K562 (cell line): ENCODE results near the gene COL15A1. TPM values are rescaled to one million over a fixed set of nuclear protein-coding genes. Genes with fewer than 3 reads are reported as not detected.

Experiments
- CHD7 ChIP-seq: fragments of 200-600 bp; sonication (generic); IDR thresholded peaks from one replicate; pipeline ENCODE4 v1.6.1; 2012; ENCODE audit warnings: mild to moderate bottlenecking, low read depth, low read length, inconsistent platforms
- FOXK1 ChIP-seq: sonication (generic); formaldehyde crosslinking; IDR thresholded peaks from 2 replicates; pipeline ENCODE4 v1.8.0; 2022; ENCODE audit warnings: missing genetic modification reagents, mild to moderate bottlenecking, borderline replicate concordance
- KAT7 ChIP-seq: sonication (generic); formaldehyde crosslinking; IDR thresholded peaks from 2 replicates; pipeline ENCODE4 v1.8.0; 2022; ENCODE audit warnings: missing genetic modification reagents, mild to moderate bottlenecking, borderline replicate concordance
- PRPF4 ChIP-seq: fragments of 200-400 bp; formaldehyde crosslinking; IDR thresholded peaks from one replicate; pipeline ENCODE4 v1.6.1; 2017; ENCODE audit warnings: low read length, low read depth, mild to moderate bottlenecking; ENCODE audit not compliant: insufficient read depth, poor library complexity, severe bottlenecking
- XRCC5 ChIP-seq: fragments of 200-400 bp; formaldehyde crosslinking; IDR thresholded peaks from 2 replicates; pipeline ENCODE4 v1.6.1; 2017; ENCODE audit warnings: low read depth, mild to moderate bottlenecking, low read length
- ZBTB11 ChIP-seq, 3 experiments: fragments of 200-800 bp in 1 of 3; fragments of 250-450 bp in 1 of 3; fragments of 450-650 bp in 1 of 3; sonication (Bioruptor Pico) in 1 of 3; sonication (Bioruptor generic) in 1 of 3; formaldehyde crosslinking in 1 of 3; IDR thresholded peaks; 2 replicates each; pipeline versions ENCODE4 v1.6.1 to v1.8.0; 2016 to 2022; ENCODE audit warnings: mild to moderate bottlenecking in 2 of 3, missing genetic modification characterization in 2 of 3, missing compliant biosample characterization in 1 of 3, moderate library complexity in 1 of 3
- ZBTB9 ChIP-seq: fragments of 450-650 bp; formaldehyde crosslinking; IDR thresholded peaks from 2 replicates; pipeline ENCODE4 v1.4.0; 2020; ENCODE audit warnings: mild to moderate bottlenecking, moderate library complexity
- ZNF282 ChIP-seq: sonication (generic); formaldehyde crosslinking; IDR thresholded peaks from 2 replicates; pipeline ENCODE4 v1.8.1; 2023; ENCODE audit warnings: missing genetic modification reagents
- ZNF695 ChIP-seq: fragments of 450-650 bp; formaldehyde crosslinking; IDR thresholded peaks from 2 replicates; pipeline ENCODE4 v1.4.0; 2020; ENCODE audit warnings: mild to moderate bottlenecking, moderate library complexity
- polyA plus RNA-seq, 8 experiments: library from polyadenylated mRNA; depleted of rRNA in 4 of 8; stranded (reverse) in 5 of 8; unstranded in 3 of 8; fragments of >200 nt; fragmentation: Nextera tagmentation in 2 of 8; fragmentation: Illumina TruSeq in 1 of 8; extraction: Ambion mirVana in 2 of 8; extraction: Trizol in 1 of 8; gene quantifications; 2 replicates each; pipeline versions ENCODE4 v1.2.1 to v1.2.3, GENCODE V29; 2011 to 2014; ENCODE audit warnings: inconsistent platforms in 1 of 8, missing spikeins in 1 of 8
- total RNA-seq, 7 experiments: library from RNA; depleted of rRNA in 6 of 7; stranded (reverse); fragments of >200 nt in 6 of 7; fragmentation: Illumina TruSeq in 2 of 7; extraction: Trizol in 2 of 7; gene quantifications; 2 replicates each; pipeline versions ENCODE4 v1.2.1 to v1.2.3, GENCODE V29; 2011 to 2021; ENCODE audit warnings: low replicate concordance in 1 of 7

COL15A1 gene
- total and polyA plus RNA-seq, 9 of the 15 experiments (the other 6 are each of a cell fraction or from before 2014, with no cell fraction given), result 0.46 to 5.1 (median 2.6) TPM

- no peak for TF ChIP-seq CHD7
- peak in 1 of 3 experiments; percentile 35; a peak in 1 of 6 replicates for TF ChIP-seq ZBTB11 (CRISPR knock-in tag; IDR thresholded peaks at IDR 0.05)
- TF ChIP-seq KAT7 (CRISPR knock-in tag), result no peak
- no peak for TF ChIP-seq XRCC5
- no peak for TF ChIP-seq ZNF282 (CRISPR knock-in tag)
- no peak for TF ChIP-seq ZNF695 (CRISPR knock-in tag)
- TF ChIP-seq PRPF4, result no peak
- peak; percentile 3; the same call in 1 of the 2 replicates for TF ChIP-seq ZBTB9 (CRISPR knock-in tag)
- TF ChIP-seq FOXK1 (CRISPR knock-in tag), result no peak
Observed at GRCh38 chr9:99072040-99072394, 128.3 kb downstream of the COL15A1 start (continued).
